ENCODE data around the gene WDR48. TPM values are rescaled to one million over a fixed set of nuclear protein-coding genes. Genes with fewer than 3 reads are reported as not detected.

The WDR48 gene
- polyA plus RNA-seq, 1 donor (not counting 4 experiments of a cell fraction or from before 2014, with no cell fraction given), result 29.7 TPM

DNA sequence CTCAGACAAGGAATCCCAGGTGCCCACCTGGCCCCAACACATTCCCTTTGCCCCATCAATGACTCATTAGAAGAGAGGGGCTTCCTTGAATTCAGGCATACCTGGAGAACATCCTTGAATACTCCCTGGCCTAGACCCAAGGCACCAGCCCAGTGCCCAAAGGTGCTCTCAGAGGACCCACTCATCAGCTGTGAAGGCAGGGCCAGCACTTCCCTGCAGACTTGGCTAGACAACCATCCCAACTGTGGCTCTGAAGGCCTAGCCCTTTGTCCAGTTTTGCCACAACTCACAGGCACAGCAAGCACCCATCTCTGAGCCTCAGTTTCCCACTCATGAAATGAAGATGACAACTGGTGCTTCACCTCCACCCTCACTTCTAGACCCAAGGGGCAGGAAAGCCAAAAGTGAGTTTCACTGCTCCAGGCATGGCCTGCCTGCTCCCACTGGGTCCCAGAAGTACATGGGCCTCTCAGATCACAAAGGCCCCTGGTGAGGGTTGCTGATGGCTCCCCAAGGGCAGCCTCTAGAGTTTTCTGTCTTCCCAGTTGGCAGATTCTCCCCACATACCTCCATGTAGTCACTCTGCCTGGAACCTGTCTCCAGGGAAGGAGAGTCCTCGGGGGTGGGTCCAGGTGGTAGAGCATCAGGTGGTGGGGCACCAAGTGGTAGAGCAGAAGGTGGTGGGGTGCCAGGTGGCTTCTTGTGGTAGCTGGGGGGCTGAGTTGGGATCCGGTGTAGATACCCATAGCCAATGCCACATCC, 48.1 kb downstream of the WDR48 start:
- peaks cover 10% of the 10 kb centered on the region for H4K20me1 ChIP-seq (ENCODE audit: control insufficient read depth, extremely low read depth, insufficient read depth, low read length)
- TF ChIP-seq CTCF (optimal IDR thresholded peaks at IDR 0.05 in 1 of 3, IDR thresholded peaks at IDR 0.05 in 1 of 3, conservative IDR thresholded peaks at IDR 0.05 in 1 of 3; ENCODE audit: extremely low read depth in 1 of 3, insufficient read depth in 2 of 3, low read length in 3 of 3) (no peak), EZH2 (IDR thresholded peaks at IDR 0.05; ENCODE audit: low read length) (no peak)
- dilution Hi-C loops (cut with MboI; ENCODE audit: extremely low pct_ligation_motif_present, low sequenced_read_pairs), result no loop called here
- no peak overlapping the region for H3K4me3 ChIP-seq (ENCODE audit: control insufficient read depth in 2 of 3, extremely low read depth in 1 of 3, insufficient read depth in 2 of 3, low read depth in 1 of 3, low read length in 3 of 3)
- no peaks in the 10 kb centered on the region for H3K9me3 ChIP-seq (ENCODE audit: control insufficient read depth, low read depth, low read length)
- peaks cover 28 to 29% of the 10 kb centered on the region in 2 experiments for H3K36me3 ChIP-seq (ENCODE audit: control insufficient read depth in 2 of 2, extremely low read depth in 1 of 2, insufficient read depth in 2 of 2, low read length in 2 of 2)
- no peaks in the 10 kb centered on the region for H3K27me3 ChIP-seq (ENCODE audit: control insufficient read depth, extremely low read depth, insufficient read depth, low read length)
- peaks cover 20% of the 10 kb centered on the region for H3K79me2 ChIP-seq (ENCODE audit: control insufficient read depth, insufficient read depth, low read length)
- H3K9me1 ChIP-seq (ENCODE audit: control insufficient read depth, extremely low read depth, insufficient read depth, low read length), result peaks cover 2% of the 10 kb centered on the region
- no peaks in the 10 kb centered on the region for H3K4me1 ChIP-seq (ENCODE audit: control insufficient read depth, extremely low read depth, insufficient read depth, low read length)
- DNase-seq (ENCODE audit: low read depth, low spot score), result no peak
- no peak overlapping the region for H3K4me2 ChIP-seq (ENCODE audit: control insufficient read depth, extremely low read depth, insufficient read depth, low read depth, low read length)
- no peak overlapping the region for H2AFZ ChIP-seq (ENCODE audit: control insufficient read depth, low read length)
- FAIRE-seq, result no peak
- no peak overlapping the region for H3K27ac ChIP-seq (ENCODE audit: control insufficient read depth, insufficient read depth, low read length)
- H3K9ac ChIP-seq (ENCODE audit: control insufficient read depth, extremely low read depth, insufficient read depth, low read length), result no peak overlapping the region

- Histone ChIP-seq H3K9ac (ENCODE audit: control insufficient read depth, extremely low read depth, insufficient read depth, low read length) (no peak overlapping the region), H3K27ac (ENCODE audit: control insufficient read depth, insufficient read depth, low read length) (no peak overlapping the region), H3K4me3 (ENCODE audit: control insufficient read depth in 2 of 3, extremely low read depth in 1 of 3, insufficient read depth in 2 of 3, low read depth in 1 of 3, low read length in 3 of 3) (no peak overlapping the region), H3K4me2 (ENCODE audit: control insufficient read depth, extremely low read depth, insufficient read depth, low read depth, low read length) (no peak overlapping the region), H4K20me1 (ENCODE audit: control insufficient read depth, extremely low read depth, insufficient read depth, low read length) (peaks cover 10% of the 10 kb centered on the region), H2AFZ (ENCODE audit: control insufficient read depth, low read length) (no peak overlapping the region), H3K9me3 (ENCODE audit: control insufficient read depth, low read depth, low read length) (no peaks in the 10 kb centered on the region), H3K4me1 (ENCODE audit: control insufficient read depth, extremely low read depth, insufficient read depth, low read length) (peaks cover under 1% of the 10 kb centered on the region), H3K9me1 (ENCODE audit: control insufficient read depth, extremely low read depth, insufficient read depth, low read length) (peaks cover 2% of the 10 kb centered on the region), H3K79me2 (ENCODE audit: control insufficient read depth, insufficient read depth, low read length) (peaks cover 26% of the 10 kb centered on the region), H3K27me3 (ENCODE audit: control insufficient read depth, extremely low read depth, insufficient read depth, low read length) (no peaks in the 10 kb centered on the region), H3K36me3 (ENCODE audit: control insufficient read depth in 2 of 2, extremely low read depth in 1 of 2, insufficient read depth in 2 of 2, low read length in 2 of 2) (peaks cover 26 to 28% of the 10 kb centered on the region in 2 experiments)
- TF ChIP-seq CTCF (optimal IDR thresholded peaks at IDR 0.05 in 1 of 3, IDR thresholded peaks at IDR 0.05 in 1 of 3, conservative IDR thresholded peaks at IDR 0.05 in 1 of 3; ENCODE audit: extremely low read depth in 1 of 3, insufficient read depth in 2 of 3, low read length in 3 of 3) (no peak), EZH2 (IDR thresholded peaks at IDR 0.05; ENCODE audit: low read length) (no peak)
- FAIRE-seq, result no peak
- dilution Hi-C loops (cut with MboI; ENCODE audit: extremely low pct_ligation_motif_present, low sequenced_read_pairs), result no loop called here
- no peak for DNase-seq (ENCODE audit: low read depth, low spot score)
These were observed 48.7 kb downstream of the WDR48 start for GRCh38 chr3:39100500-39100886.
